IPS-NIHi11 (cell line): ENCODE results near the gene BBS12.
A peak's percentile ranks its signal among the peaks of the same experiment; 100 is the strongest.

Experiments used
- DNase-seq: peaks from one replicate; pipeline ENCODE4 v3.0.0; 2012; ENCODE audit warnings: mixed read lengths, low spot score

Gene BBS12

GRCh38 chr4:122732329-122733026 is at the start of gene BBS12:
Gene BBS12, plus strand, starts transcription at chr4:122732704. Its CDS starts 9,189 bp downstream, at chr4:122741893.
- peak; percentile 100 for DNase-seq

DNA sequence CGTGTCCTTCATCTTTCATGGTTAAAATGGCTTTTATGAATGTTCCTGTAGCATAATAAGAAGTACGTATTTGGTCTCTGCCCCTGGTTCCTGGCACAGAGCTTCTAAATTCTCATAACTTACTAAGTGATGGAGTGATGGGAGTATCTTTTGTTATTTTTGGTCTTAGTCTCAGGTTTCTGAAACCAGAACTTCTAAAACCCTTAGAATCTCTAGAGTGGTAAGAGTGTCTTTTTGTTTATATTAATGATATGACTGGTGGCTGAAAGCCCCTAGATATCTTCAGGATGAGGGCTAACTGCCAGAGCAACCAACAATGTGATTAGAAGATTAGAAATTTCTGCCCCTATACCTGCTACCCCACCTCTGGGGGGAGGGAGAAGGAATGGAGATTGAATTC is 45.8 kb upstream of the BBS12 start:
- DNase-seq, result no peak

- DNase-seq, result no peak
Observed at GRCh38 chr4:122687531-122688061, 44.9 kb upstream of the BBS12 start.

DNA sequence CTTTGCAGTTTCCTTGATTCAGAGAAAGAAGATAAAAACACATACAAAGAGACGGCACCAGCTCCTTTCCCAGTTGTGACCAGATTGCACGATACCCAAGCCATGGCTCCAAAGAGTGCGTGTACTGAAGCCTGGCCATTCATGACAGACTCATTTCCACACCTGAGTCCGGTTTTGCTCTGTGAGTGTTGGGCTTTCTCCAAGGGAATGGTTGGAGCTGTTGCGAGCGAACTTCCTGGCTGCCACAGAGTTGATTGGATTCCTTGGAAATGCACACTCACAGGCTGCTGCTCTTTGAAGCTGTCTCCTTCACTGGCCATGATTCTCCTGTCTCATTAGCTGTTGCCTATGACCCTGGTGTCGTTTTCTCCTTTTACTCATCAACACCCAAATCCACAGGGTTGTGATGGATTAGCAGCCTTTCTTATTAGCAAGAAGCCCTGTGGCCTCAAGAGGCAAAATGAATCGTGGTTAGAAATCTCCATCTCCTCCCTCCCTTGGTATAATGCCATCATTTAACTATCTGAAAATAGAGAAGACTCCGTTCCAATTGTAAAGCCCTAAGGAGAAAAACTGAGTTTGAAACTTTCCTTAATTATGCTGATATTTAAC is 43.9 kb upstream of the BBS12 start:
- no peak for DNase-seq

- DNase-seq, result no peak
Observed at GRCh38 chr4:122689972-122690371, 42.5 kb upstream of the BBS12 start.

GRCh38 chr4:122691988-122692387 is 40.5 kb upstream of the BBS12 start:
- DNase-seq, result no peak

- no peak for DNase-seq
Observed at GRCh38 chr4:122692641-122693520, 39.6 kb upstream of the BBS12 start.

DNA sequence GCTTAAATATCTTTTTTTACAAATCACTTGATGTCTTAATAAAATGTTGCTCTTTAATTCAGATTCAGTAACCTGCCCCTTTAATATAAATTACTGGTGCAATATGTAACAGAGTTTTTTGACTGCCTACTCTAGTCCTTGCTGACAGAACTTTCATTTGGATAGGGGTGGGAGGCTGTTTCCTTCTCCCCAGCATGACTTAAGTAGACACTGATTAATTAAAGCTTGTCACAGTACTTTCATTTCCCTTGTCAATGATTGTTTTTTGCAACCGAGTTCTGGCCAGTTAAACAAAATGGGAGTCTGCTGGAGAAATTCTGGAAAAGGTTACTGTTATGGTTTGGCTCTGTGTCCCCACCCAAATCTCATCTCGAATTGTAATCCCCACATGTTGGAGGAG is 37.3 kb upstream of the BBS12 start:
- no peak for DNase-seq

DNA sequence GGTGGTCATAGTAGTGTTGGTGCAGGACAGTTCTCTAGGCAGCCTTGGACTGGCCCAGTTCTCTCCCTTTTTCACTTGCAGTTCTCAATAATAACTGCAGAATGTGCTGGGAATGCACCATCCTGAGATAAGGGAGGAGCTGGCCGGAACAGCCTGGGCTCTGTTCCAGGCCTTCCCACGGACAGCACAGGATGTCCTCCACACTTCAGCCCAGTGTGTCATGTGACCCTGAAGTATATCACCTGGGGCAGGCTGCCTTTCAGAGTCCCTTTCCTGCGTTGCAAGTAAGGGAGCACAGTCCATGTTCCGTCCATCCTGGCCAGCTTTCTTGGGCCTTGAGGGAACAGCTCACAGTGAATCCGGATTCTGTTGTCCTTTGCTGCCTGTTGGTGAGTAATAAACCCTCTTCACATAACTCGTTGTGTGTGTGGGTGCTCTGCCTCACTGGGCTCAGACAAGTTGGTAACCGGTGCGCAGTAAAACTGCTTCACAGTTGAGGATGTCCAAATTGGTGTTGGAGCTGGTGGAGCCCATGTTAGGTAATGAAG is 32.3 kb upstream of the BBS12 start:
- DNase-seq, result peak; percentile 23

- no peak for DNase-seq
Observed at GRCh38 chr4:122701061-122701460, 31.4 kb upstream of the BBS12 start.

- DNase-seq, result no peak
Observed at GRCh38 chr4:122701965-122702364, 30.5 kb upstream of the BBS12 start.

- no peak for DNase-seq
Observed at GRCh38 chr4:122702939-122703338, 29.6 kb upstream of the BBS12 start.

- DNase-seq, result no peak
Observed at GRCh38 chr4:122703868-122704267, 28.6 kb upstream of the BBS12 start.

DNA sequence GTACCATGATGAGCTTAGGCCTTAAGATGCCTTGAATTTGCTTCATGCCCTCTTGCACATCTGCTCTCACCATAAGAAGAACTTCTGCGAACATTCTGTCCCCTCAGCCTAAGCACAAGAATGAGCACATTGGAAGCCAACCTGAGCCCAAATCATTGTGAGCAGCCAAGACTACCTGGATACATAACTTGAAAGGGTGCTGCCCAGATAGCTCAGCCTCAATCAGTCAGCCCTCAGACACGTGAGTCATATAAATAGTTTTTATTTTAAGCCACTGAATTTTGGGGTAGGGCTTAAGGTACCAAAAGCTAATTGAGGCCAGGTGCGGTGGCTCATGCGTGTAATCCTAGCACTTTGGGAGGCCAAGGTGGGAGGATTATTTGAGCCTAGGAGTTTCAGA is 27.5 kb upstream of the BBS12 start:
- no peak for DNase-seq

DNA sequence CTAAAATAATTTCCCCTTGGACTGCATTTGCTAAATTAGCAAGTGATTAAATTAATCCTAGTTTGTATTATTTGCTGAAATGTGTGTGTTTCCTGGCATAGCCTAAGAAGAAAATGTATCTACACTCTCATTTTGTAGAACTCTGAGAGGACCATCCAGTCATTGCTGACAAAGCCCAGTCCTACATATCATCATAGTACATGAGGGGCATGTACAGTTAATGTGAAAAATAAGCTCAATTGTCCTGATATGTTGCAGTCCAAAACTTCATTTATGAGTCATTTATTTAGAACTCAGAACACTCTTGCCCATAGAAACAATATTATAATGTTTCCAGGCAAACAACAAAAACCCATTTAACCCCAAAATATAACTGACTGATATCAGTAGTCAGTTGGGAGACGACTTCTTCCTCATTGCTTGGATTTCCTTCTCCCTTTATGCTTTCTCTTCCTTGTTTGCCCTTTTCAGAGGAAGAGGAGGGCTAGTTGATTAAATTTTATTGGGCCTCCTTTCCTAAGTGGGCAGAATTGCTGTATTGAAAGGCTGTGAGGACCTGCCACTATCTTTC is 26.9 kb upstream of the BBS12 start:
- no peak for DNase-seq

DNA sequence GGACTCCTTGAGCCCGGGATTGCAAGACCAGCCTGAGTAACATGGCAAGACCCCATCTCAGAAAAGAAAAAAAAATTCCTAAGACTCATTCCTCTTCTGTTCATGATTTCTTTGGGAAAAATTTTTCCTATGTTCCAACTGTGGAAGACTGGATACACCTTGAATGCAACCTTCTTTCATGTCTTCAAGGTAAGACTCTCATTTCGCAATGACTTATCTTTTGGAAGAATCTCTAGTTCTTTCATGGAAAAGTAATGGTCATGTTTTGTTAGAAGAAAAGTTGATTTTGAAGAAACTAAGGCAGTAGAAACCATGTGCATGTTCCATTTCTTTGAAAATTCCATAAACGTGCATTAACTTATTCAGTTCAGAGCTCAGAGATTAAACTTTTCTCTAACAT is 26.0 kb upstream of the BBS12 start:
- no peak for DNase-seq

DNA sequence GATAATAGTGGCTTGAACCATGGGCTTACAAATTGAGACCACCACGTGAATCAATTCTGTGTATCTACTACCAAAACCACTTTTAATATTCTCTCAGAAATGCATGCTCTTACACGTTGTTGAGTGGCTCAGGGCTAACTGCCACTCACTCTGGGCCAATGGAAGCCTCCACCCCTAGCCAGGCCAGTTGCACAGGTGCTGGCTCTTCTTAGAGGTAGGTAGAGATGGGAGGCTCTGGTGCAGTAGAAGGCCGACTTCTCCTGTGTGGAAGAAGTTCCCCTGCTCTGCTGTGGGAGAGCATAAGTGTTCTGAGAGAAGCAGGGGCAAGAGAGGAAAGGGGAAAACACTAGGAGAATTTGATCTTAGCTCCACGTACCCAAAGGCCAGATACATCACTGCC is 25.0 kb upstream of the BBS12 start:
- DNase-seq, result no peak

DNA sequence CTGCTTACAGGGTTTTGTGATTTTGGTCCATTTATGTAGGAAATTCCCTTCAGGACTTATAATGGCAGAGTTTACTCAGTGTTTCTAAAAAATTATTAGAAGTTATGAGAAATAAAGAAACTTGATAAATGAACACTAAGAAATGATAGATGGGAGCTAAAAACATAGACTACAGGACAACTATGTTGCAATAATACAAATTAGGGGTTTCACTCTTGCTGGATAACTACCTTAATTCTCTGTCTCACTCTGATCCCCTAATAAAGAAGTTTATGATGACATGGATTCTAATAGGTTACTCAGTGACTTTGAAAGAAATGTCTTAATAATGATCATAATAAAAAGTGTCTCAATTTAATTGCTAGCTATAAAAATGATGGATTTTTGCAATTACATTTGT is 23.3 kb upstream of the BBS12 start:
- no peak for DNase-seq

GRCh38 chr4:122710434-122711308 is 21.8 kb upstream of the BBS12 start:
- no peak for DNase-seq

DNA sequence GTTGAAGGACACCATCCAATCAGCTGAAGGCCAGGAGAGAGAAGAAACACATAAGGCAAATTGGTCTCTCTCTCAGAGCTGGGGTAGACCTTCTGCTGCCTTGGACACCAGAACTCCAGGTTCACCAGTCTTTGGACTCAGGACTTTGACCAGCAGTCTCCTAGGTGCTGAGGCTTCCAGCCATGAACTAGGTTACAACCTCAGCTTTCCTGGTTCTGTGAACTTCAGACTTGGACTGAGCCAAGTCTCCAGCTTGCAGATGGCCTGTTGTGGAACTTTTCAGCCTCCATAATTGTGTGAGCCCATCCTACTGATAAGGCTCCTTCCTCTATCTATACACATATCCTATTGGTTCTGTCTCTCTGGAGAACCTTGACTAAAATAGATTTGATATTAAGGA is 20.6 kb upstream of the BBS12 start:
- DNase-seq, result no peak

DNA sequence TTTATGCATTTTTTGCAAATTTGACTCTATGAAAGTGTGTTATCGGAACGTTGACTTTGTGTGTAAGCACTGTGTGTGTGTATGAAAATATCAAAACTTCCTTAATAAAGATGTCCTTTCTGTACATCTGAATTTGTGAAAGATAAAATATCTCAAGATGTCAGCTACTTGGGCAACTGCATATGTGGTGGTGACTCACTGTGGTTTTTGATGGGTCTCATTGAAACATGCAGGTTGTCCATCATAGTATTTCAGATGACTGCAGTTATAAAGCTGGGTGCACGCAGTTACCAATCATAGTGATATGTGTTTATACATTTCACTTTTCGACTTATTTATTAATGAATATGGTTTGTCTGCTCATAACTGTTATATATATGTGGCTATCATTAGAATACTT is 19.7 kb upstream of the BBS12 start:
- DNase-seq, result no peak
